Measurements from ENCODE around the gene PMVK.

PMVK gene

GRCh38 chr1:154881820-154882535 is 54.5 kb downstream of the PMVK start:
- DNase-seq (ENCODE audit: low read depth), result no peak
- TF ChIP-seq CTCF (IDR thresholded peaks at IDR 0.05; ENCODE audit: low read depth, low read length, missing control alignments), result no peak
- H3K4me3 ChIP-seq (ENCODE audit: low read depth, low read length), result no peak overlapping the region
- in situ Hi-C loops (cut with HindIII; ENCODE audit: low sequenced_read_pairs), result loop anchor here (5.0 kb wide), 1 partner anchor 105 kb away; no protein-coding TSS in a partner anchor

- in situ Hi-C loops (cut with HindIII; ENCODE audit: low sequenced_read_pairs), result loop anchor here (5.0 kb wide), 1 partner anchor 103 kb away; no protein-coding TSS in a partner anchor
Observed at GRCh38 chr1:154880671-154881070, 55.8 kb downstream of the PMVK start.

GRCh38 chr1:154879038-154879421 is 57.5 kb downstream of the PMVK start:
- no peak for DNase-seq (ENCODE audit: low read depth)
- no peak for TF ChIP-seq CTCF (IDR thresholded peaks at IDR 0.05; ENCODE audit: low read depth, low read length, missing control alignments)
- H3K4me3 ChIP-seq (ENCODE audit: low read depth, low read length), result no peak overlapping the region
- in situ Hi-C loops (cut with HindIII; ENCODE audit: low sequenced_read_pairs), result no loop called here

More at GRCh38 chr1:154880671-154881070, 55.8 kb downstream of the PMVK start:
- H3K4me3 ChIP-seq (ENCODE audit: low read depth, low read length), result no peak overlapping the region
- TF ChIP-seq CTCF (IDR thresholded peaks at IDR 0.05; ENCODE audit: low read depth, low read length, missing control alignments), result no peak
- DNase-seq (ENCODE audit: low read depth), result no peak

GRCh38 chr1:154878371-154879037 is 58.0 kb downstream of the PMVK start:
- peak; percentile 45 for DNase-seq (ENCODE audit: low read depth)
- in situ Hi-C loops (cut with HindIII; ENCODE audit: low sequenced_read_pairs), result no loop called here
- no peak overlapping the region for H3K4me3 ChIP-seq (ENCODE audit: low read depth, low read length)
- TF ChIP-seq CTCF (IDR thresholded peaks at IDR 0.05; ENCODE audit: low read depth, low read length, missing control alignments), result peak; percentile 81

- no peak for TF ChIP-seq CTCF (IDR thresholded peaks at IDR 0.05; ENCODE audit: low read depth, low read length, missing control alignments)
- DNase-seq (ENCODE audit: low read depth), result no peak
- no peak overlapping the region for H3K4me3 ChIP-seq (ENCODE audit: low read depth, low read length)
- in situ Hi-C loops (cut with HindIII; ENCODE audit: low sequenced_read_pairs), result no loop called here
Observed at GRCh38 chr1:154877370-154877974, 59.0 kb downstream of the PMVK start.

- in situ Hi-C loops (cut with HindIII; ENCODE audit: low sequenced_read_pairs), result no loop called here
- no peak overlapping the region for H3K4me3 ChIP-seq (ENCODE audit: low read depth, low read length)
- no peak for TF ChIP-seq CTCF (IDR thresholded peaks at IDR 0.05; ENCODE audit: low read depth, low read length, missing control alignments)
Observed at GRCh38 chr1:154876842-154877369, 59.6 kb downstream of the PMVK start.

More at GRCh38 chr1:154876842-154877369, 59.6 kb downstream of the PMVK start:
- DNase-seq (ENCODE audit: low read depth), result no peak
